HepG2 (cell line): Measurements from ENCODE around the gene HNRNPF. TPM values are rescaled to one million over a fixed set of nuclear protein-coding genes. Genes with fewer than 3 reads are reported as not detected.

Source experiments
- FOXM1 ChIP-seq: sonication (generic); formaldehyde crosslinking; IDR thresholded peaks from 2 replicates; pipeline ENCODE4 v1.5.0; 2020; ENCODE audit warnings: missing genetic modification reagents
- HNF4G ChIP-seq, 2 experiments: sonication (generic) in 1 of 2; formaldehyde crosslinking in 1 of 2; IDR thresholded peaks; 2 replicates each; pipeline versions ENCODE4 v1.4.0 to v1.6.1; 2011 to 2020; ENCODE audit warnings: borderline replicate concordance in 2 of 2, low read depth in 2 of 2, mild to moderate bottlenecking in 2 of 2, low read length in 1 of 2, missing genetic modification reagents in 1 of 2, moderate library complexity in 1 of 2
- HOXA3 ChIP-seq: sonication (generic); formaldehyde crosslinking; IDR thresholded peaks from 2 replicates; pipeline ENCODE4 v1.5.0; 2020; ENCODE audit warnings: missing genetic modification reagents
- NONO ChIP-seq, 2 experiments: fragments of 450-650 bp in 1 of 2; sonication (generic) in 1 of 2; formaldehyde crosslinking in 1 of 2; IDR thresholded peaks in 1 of 2; conservative IDR thresholded peaks in 1 of 2; 2 replicates each; pipeline versions ENCODE4 v1.6.1 to v1.8.0; 2017 to 2022; ENCODE audit warnings: mild to moderate bottlenecking in 1 of 2, missing genetic modification reagents in 1 of 2, moderate library complexity in 1 of 2
- RBFOX2 ChIP-seq: fragments of 200-400 bp; formaldehyde crosslinking; IDR thresholded peaks from 2 replicates; pipeline ENCODE4 v1.6.1; 2017; ENCODE audit warnings: low read depth, mild to moderate bottlenecking, low read length
- THAP11 ChIP-seq: IDR thresholded peaks from 2 replicates; pipeline ENCODE4 v1.6.1; 2016; ENCODE audit warnings: missing biosample characterization, missing genetic modification reagents
- ZBTB8A ChIP-seq: sonication (generic); formaldehyde crosslinking; IDR thresholded peaks from 2 replicates; pipeline ENCODE4 v1.4.0; 2020; ENCODE audit warnings: mild to moderate bottlenecking, low read depth, missing genetic modification reagents, borderline replicate concordance
- ZNF256 ChIP-seq: sonication (generic); formaldehyde crosslinking; conservative IDR thresholded peaks from 2 replicates; pipeline ENCODE4 v1.4.0; 2020; ENCODE audit warnings: missing genetic modification reagents
- ZNF317 ChIP-seq: sonication (generic); formaldehyde crosslinking; IDR thresholded peaks from 2 replicates; pipeline ENCODE4 v1.5.0; 2020; ENCODE audit warnings: mild to moderate bottlenecking, missing genetic modification reagents
- ZNF333 ChIP-seq: sonication (generic); formaldehyde crosslinking; IDR thresholded peaks from 2 replicates; pipeline ENCODE4 v1.4.0; 2020; ENCODE audit warnings: mild to moderate bottlenecking, missing genetic modification reagents, borderline replicate concordance
- ZNF430 ChIP-seq: sonication (generic); formaldehyde crosslinking; IDR thresholded peaks from 2 replicates; pipeline ENCODE4 v1.9.0; 2021; ENCODE audit warnings: mild to moderate bottlenecking, missing genetic modification reagents
- ZNF616 ChIP-seq: sonication (generic); formaldehyde crosslinking; IDR thresholded peaks from 2 replicates; pipeline ENCODE4 v1.5.0; 2020; ENCODE audit warnings: low read depth, mild to moderate bottlenecking, missing genetic modification reagents
- ZNF672 ChIP-seq: sonication (generic); formaldehyde crosslinking; IDR thresholded peaks from 2 replicates; pipeline ENCODE4 v1.8.1; 2022; ENCODE audit warnings: missing genetic modification reagents
- ZSCAN20 ChIP-seq: sonication (generic); formaldehyde crosslinking; IDR thresholded peaks from 2 replicates; pipeline ENCODE4 v1.4.0; 2020; ENCODE audit warnings: missing genetic modification reagents, mild to moderate bottlenecking, borderline replicate concordance
- polyA plus RNA-seq, 8 experiments: library from polyadenylated mRNA; depleted of rRNA in 3 of 8; stranded (reverse) in 7 of 8; unstranded in 1 of 8; fragments of >200 nt; fragmentation: Illumina TruSeq in 4 of 8; extraction: Trizol in 4 of 8; gene quantifications; 2 replicates each; pipeline versions ENCODE4 v1.2.1 to v1.2.3, GENCODE V29; 2011 to 2016; ENCODE audit warnings: low read depth in 4 of 8, missing spikeins in 1 of 8, mixed read lengths in 1 of 8; ENCODE audit not compliant: insufficient read depth in 1 of 8
- total RNA-seq, 5 experiments: library from RNA; depleted of rRNA; stranded (reverse); fragments of >200 nt; fragmentation: Illumina TruSeq; extraction: Trizol; gene quantifications; 2 replicates each; pipeline ENCODE4 v1.2.3, GENCODE V29; 2016; ENCODE audit warnings: low read depth in 1 of 5
- TF ChIP-seq, protein P1 (sequence below): IDR thresholded peaks from 2 replicates; pipeline ENCODE4 v1.6.1; 2016; ENCODE audit warnings: missing biosample characterization, missing genetic modification reagents, low read depth
- TF ChIP-seq, protein P2 (sequence below): sonication (generic); formaldehyde crosslinking; IDR thresholded peaks from 2 replicates; pipeline ENCODE4 v1.5.0; 2020; ENCODE audit warnings: missing genetic modification reagents
- TF ChIP-seq, protein P3 (sequence below): sonication (generic); formaldehyde crosslinking; IDR thresholded peaks from 2 replicates; pipeline ENCODE4 v1.8.0; 2022; ENCODE audit warnings: missing genetic modification reagents, mild to moderate bottlenecking, inconsistent platforms, borderline replicate concordance
- TF ChIP-seq, protein P4 (sequence below): sonication (generic); formaldehyde crosslinking; IDR thresholded peaks from 2 replicates; pipeline ENCODE4 v1.5.1; 2020; ENCODE audit warnings: missing genetic modification reagents, mild to moderate bottlenecking, borderline replicate concordance
- TF ChIP-seq, protein P5 (sequence below): sonication (generic); formaldehyde crosslinking; IDR thresholded peaks from 2 replicates; pipeline ENCODE4 v1.8.1; 2022; ENCODE audit warnings: low read depth, mild to moderate bottlenecking, missing genetic modification reagents

HNRNPF gene
- total and polyA plus RNA-seq, 2 of the 13 experiments (the other 11 are each of a cell fraction or from before 2014, with no cell fraction given) = 166 to 308 TPM

DNA sequence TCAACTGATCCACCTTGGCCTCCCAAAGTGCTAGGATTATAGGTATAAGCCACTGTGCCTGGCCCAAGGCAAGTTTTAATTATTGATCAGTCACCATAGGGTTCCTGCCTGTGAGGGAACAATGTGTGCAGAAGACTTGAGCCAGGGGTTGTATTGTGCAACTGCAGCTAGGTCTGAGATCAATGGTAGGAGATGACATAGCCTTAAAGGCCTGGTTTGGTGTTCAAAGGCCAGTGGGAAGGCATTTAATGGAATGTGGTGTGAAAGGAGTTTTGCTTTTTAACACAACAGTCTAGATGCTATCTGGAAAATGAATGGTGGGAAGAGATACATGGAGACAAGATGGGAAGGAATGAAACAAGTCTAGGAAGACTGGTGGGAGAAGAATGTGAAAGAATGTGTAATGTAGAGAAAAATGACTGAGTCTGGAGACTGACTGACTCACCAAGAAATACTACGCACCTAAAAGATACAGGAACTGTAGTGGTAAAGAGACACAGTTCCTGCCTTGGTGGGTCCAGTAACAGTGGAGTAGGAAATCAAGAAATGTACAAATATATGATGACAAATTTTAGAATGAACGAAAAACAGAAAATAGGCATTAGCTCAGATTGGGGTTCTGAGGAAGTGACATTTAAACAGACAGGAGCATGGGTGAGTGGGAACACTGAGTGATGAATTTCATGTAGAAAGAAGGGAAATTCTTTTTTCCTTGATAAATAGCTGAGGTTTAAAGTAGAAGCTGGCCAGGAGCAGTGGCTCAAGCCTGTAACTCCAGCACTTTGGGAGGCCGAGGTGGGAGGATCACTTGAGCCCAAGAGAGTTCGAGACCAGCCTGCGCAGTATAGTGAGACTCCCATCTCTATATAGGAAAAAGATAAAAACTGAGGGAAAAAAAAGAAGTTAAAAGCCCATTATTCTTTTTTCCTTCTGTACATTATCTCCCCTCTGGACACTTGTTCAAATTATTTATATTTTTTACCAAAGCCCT lies 9.4 kb downstream of the HNRNPF start (continued):
- TF ChIP-seq, protein P1, sequence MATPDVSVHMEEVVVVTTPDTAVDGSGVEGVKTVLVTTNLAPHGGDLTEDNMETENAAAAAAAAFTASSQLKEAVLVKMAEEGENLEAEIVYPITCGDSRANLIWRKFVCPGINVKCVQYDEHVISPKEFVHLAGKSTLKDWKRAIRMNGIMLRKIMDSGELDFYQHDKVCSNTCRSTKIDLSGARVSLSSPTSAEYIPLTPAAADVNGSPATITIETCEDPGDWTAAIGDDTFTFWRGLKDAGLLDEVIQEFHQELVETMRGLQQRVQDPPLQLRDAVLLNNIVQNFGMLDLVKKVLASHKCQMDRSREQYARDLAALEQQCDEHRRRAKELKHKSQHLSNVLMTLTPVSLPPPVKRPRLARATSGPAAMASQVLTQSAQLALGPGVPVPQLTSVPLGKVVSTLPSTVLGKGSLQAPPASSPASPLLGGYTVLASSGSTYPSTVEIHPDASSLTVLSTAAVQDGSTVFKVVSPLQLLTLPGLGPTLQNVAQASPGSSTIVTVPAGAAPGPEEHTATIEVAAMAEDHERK (CRISPR knock-in tag) = no peak
- TF ChIP-seq, protein P2, sequence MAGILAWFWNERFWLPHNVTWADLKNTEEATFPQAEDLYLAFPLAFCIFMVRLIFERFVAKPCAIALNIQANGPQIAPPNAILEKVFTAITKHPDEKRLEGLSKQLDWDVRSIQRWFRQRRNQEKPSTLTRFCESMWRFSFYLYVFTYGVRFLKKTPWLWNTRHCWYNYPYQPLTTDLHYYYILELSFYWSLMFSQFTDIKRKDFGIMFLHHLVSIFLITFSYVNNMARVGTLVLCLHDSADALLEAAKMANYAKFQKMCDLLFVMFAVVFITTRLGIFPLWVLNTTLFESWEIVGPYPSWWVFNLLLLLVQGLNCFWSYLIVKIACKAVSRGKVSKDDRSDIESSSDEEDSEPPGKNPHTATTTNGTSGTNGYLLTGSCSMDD (CRISPR knock-in tag) = no peak
- TF ChIP-seq ZNF256 (CRISPR knock-in tag) = no peak
- TF ChIP-seq HNF4G (IDR thresholded peaks at IDR 0.05; ENCODE audit: borderline replicate concordance, low read depth, low read length) = peak; percentile 59; the same call in 1 of the 2 replicates
- TF ChIP-seq HNF4G (CRISPR knock-in tag; IDR thresholded peaks at IDR 0.05; ENCODE audit: borderline replicate concordance, low read depth) = no peak
- no peak for TF ChIP-seq ZNF430
- TF ChIP-seq HOXA3 (CRISPR knock-in tag) = peak; percentile 61; the same call in 1 of the 2 replicates
- TF ChIP-seq ZNF317 (CRISPR knock-in tag) = no peak
- TF ChIP-seq ZNF672 (CRISPR knock-in tag) = no peak
- TF ChIP-seq ZNF616 (CRISPR knock-in tag) = no peak
- no peak for TF ChIP-seq ZSCAN20
- peak; percentile 55; the same call in 1 of the 2 replicates for TF ChIP-seq THAP11
- TF ChIP-seq, protein P3, sequence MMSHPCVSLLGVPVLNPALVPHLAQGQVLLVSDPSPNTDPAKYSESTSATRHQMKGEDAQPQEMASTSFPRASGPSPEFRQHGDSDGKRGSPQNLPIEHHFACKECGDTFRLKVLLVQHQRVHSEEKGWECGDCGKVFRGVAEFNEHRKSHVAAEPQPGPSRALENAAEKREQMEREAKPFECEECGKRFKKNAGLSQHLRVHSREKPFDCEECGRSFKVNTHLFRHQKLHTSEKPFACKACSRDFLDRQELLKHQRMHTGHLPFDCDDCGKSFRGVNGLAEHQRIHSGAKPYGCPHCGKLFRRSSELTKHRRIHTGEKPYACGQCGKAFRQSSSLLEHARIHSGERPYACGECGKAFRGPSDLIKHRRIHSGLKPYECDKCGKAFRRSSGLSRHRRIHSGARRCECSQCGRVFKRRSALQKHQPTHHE (CRISPR knock-in tag) = no peak
- TF ChIP-seq FOXM1 = no peak
- TF ChIP-seq ZNF333 (CRISPR knock-in tag) = no peak
- TF ChIP-seq, protein P4, sequence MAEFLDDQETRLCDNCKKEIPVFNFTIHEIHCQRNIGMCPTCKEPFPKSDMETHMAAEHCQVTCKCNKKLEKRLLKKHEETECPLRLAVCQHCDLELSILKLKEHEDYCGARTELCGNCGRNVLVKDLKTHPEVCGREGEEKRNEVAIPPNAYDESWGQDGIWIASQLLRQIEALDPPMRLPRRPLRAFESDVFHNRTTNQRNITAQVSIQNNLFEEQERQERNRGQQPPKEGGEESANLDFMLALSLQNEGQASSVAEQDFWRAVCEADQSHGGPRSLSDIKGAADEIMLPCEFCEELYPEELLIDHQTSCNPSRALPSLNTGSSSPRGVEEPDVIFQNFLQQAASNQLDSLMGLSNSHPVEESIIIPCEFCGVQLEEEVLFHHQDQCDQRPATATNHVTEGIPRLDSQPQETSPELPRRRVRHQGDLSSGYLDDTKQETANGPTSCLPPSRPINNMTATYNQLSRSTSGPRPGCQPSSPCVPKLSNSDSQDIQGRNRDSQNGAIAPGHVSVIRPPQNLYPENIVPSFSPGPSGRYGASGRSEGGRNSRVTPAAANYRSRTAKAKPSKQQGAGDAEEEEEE (CRISPR knock-in tag) = no peak
- TF ChIP-seq, protein P5, sequence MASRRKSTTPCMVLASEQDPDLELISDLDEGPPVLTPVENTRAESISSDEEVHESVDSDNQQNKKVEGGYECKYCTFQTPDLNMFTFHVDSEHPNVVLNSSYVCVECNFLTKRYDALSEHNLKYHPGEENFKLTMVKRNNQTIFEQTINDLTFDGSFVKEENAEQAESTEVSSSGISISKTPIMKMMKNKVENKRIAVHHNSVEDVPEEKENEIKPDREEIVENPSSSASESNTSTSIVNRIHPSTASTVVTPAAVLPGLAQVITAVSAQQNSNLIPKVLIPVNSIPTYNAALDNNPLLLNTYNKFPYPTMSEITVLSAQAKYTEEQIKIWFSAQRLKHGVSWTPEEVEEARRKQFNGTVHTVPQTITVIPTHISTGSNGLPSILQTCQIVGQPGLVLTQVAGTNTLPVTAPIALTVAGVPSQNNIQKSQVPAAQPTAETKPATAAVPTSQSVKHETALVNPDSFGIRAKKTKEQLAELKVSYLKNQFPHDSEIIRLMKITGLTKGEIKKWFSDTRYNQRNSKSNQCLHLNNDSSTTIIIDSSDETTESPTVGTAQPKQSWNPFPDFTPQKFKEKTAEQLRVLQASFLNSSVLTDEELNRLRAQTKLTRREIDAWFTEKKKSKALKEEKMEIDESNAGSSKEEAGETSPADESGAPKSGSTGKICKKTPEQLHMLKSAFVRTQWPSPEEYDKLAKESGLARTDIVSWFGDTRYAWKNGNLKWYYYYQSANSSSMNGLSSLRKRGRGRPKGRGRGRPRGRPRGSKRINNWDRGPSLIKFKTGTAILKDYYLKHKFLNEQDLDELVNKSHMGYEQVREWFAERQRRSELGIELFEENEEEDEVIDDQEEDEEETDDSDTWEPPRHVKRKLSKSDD (CRISPR knock-in tag) = 0 out of 2 replicates have a peak, but pooled peaks have one; percentile 30
- no peak for TF ChIP-seq RBFOX2
- TF ChIP-seq NONO (IDR thresholded peaks at IDR 0.05) = no peak
- no peak; the same call in 1 of the 2 replicates for TF ChIP-seq NONO (CRISPR knock-in tag; conservative IDR thresholded peaks at IDR 0.05)
- TF ChIP-seq ZBTB8A (CRISPR knock-in tag) = no peak
